Body of pancreas (tissue), 4 donors: ENCODE measurements around the gene FOXP3. TPM values are rescaled to one million over a fixed set of nuclear protein-coding genes. Genes with fewer than 3 reads are reported as not detected.

Source experiments
- ATAC-seq: fragments of 150-250 bp; one replicate; pipeline ENCODE4 v1.9.1; 2016
- DNase-seq, 4 donors: peaks; one replicate each; pipeline ENCODE4 v3.0.0-alpha.2; 2019
- H3K27ac ChIP-seq, 4 donors: fragments of 200-600 bp; sonication (generic); 1 replicate in 3 of 4; 2 replicates in 1 of 4; pipeline versions ENCODE4 v1.5.1 to v1.6.1; 2016 to 2019; ENCODE audit warnings: mild to moderate bottlenecking in 1 of 4, mixed read lengths in 1 of 4, moderate library complexity in 1 of 4
- H3K27me3 ChIP-seq, 2 donors: fragments of 200-600 bp; sonication (generic); one replicate each; pipeline ENCODE4 v1.6.0; 2016; ENCODE audit warnings: mild to moderate bottlenecking in 1 of 2
- H3K36me3 ChIP-seq, 2 donors: fragments of 200-600 bp; sonication (generic); replicated peaks in 1 of 2; 2 replicates each; pipeline ENCODE4 v1.5.1; 2016; ENCODE audit warnings: low read depth in 2 of 2; ENCODE audit not compliant: insufficient read depth in 1 of 2
- H3K4me1 ChIP-seq: fragments of 200-600 bp; sonication (generic); one replicate; pipeline ENCODE4 v1.6.0; 2016
- H3K4me3 ChIP-seq, 2 donors: fragments of 200-600 bp; sonication (generic); 1 replicate in 1 of 2; 2 replicates in 1 of 2; pipeline ENCODE4 v1.5.1; 2016 to 2019
- H3K9me3 ChIP-seq, 3 donors: fragments of 200-600 bp; sonication (generic); 1 replicate in 2 of 3; 2 replicates in 1 of 3; pipeline ENCODE4 v1.5.1; 2016
- CTCF ChIP-seq, 7 experiments: fragments of 450-650 bp in 4 of 7; fragments of 200-600 bp in 3 of 7; sonication (generic) in 3 of 7; IDR thresholded peaks; one replicate each; pipeline ENCODE4 v1.5.1; 2016 to 2019; ENCODE audit warnings: antibody characterized with exemption in 7 of 7
- POLR2A ChIP-seq, 3 donors: fragments of 450-650 bp; IDR thresholded peaks; one replicate each; pipeline ENCODE4 v1.6.1; 2016; ENCODE audit warnings: antibody characterized with exemption in 3 of 3, mild to moderate bottlenecking in 2 of 3
- WGBS, 2 donors: methylation state at CpG; one replicate each; pipeline ENCODE4 v1.1.5; 2017; 5-methylcytosine and 5-hydroxymethylcytosine counted together
- intact Hi-C: fragments of 100-400 bp; cut with DNase I; formaldehyde crosslinking; loops from one replicate; pipeline ENCODE4 v1.15.1; 2023
- total RNA-seq, 2 donors: library from RNA; depleted of rRNA; stranded (reverse); fragments of >200 nt; gene quantifications; one replicate each; pipeline ENCODE4 v1.1.0, GENCODE V29; 2016

The FOXP3 gene
- total RNA-seq, 2 donors from 2014 or later = not detected

DNA sequence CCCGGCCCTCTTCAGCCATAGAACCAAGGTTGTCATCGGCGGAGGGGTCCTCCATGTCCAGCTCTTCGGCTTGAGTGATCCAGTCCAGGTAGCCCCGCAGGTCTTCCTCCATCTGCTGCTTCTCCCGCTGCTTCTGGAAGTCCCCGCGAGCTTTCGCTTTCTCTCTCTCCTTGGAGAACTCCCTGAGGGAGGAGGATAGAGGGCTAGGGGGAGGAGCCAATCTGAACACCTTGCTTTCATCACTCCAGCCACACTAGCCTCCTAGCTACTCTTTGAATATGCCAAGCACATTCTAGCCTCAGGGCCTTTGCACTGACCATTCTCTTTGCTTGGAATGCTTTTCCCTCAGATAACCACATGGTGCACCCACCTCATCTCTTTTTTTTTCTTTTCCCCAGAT lies 37.6 kb downstream of the FOXP3 start:
- Histone ChIP-seq H3K4me1 (no peaks in the 10 kb centered on the region), H3K27me3 (no peaks in the 10 kb centered on the region), H3K4me3 (no peak overlapping the region), H3K27ac (no peak overlapping the region), H3K9me3 (no peaks in the 10 kb centered on the region), H3K36me3 (no peaks in the 10 kb centered on the region)
- TF ChIP-seq CTCF (IDR thresholded peaks at IDR 0.05) = no peak
- no peak for TF ChIP-seq POLR2A (IDR thresholded peaks at IDR 0.05)
- ATAC-seq = no peak
- WGBS, 2 donors = 84 to 87% methylated on average over 3 of the region's 9 CpGs
- DNase-seq = no peak
- intact Hi-C loops = no loop called here

DNA sequence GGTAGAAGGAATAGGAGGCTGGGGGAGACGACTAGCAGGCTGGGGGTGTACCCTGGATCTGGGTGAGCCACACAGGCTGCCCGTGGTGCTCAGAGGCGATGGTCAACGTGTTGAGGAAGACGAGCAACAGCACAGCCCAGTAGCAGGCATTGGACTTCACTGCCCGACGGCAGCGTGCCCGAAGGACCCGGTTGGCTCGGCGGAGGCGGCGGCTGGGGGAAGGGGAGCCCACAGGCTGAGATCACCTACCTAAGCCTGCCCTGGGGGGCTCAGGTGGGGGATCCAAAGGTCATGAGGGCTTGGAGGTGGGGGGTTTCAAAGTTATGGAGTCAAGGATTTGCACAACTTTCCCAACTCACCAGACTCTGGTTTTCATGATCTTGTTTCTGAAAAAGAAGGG lies 38.7 kb downstream of the FOXP3 start:
- no peak for TF ChIP-seq POLR2A (IDR thresholded peaks at IDR 0.05)
- no peak for TF ChIP-seq CTCF (IDR thresholded peaks at IDR 0.05)
- Histone ChIP-seq H3K27me3 (no peaks in the 10 kb centered on the region), H3K4me1 (no peaks in the 10 kb centered on the region), H3K4me3 (no peak overlapping the region), H3K27ac (no peak overlapping the region), H3K36me3 (no peaks in the 10 kb centered on the region), H3K9me3 (no peaks in the 10 kb centered on the region)
- 60 to 80% methylated on average over 1 to 3 of the region's 14 CpGs for whole genome bisulfite sequencing, 2 donors
- intact Hi-C loops = no loop called here
- ATAC-seq (no peak), DNase-seq (no peak)

- Histone ChIP-seq H3K27ac (no peak overlapping the region), H3K4me3 (no peak overlapping the region), H3K27me3 (no peaks in the 10 kb centered on the region), H3K4me1 (no peaks in the 10 kb centered on the region), H3K9me3 (no peaks in the 10 kb centered on the region), H3K36me3 (no peaks in the 10 kb centered on the region)
- no peak for DNase-seq
- no peak for ATAC-seq
- intact Hi-C loops = no loop called here
- WGBS, 2 donors = 59 to 72% methylated on average over 2 of the region's 2 CpGs
- TF ChIP-seq CTCF (IDR thresholded peaks at IDR 0.05) (no peak), POLR2A (IDR thresholded peaks at IDR 0.05) (no peak)
These were observed 42.6 kb downstream of the FOXP3 start for GRCh38 chrX:49221868-49222267.

DNA sequence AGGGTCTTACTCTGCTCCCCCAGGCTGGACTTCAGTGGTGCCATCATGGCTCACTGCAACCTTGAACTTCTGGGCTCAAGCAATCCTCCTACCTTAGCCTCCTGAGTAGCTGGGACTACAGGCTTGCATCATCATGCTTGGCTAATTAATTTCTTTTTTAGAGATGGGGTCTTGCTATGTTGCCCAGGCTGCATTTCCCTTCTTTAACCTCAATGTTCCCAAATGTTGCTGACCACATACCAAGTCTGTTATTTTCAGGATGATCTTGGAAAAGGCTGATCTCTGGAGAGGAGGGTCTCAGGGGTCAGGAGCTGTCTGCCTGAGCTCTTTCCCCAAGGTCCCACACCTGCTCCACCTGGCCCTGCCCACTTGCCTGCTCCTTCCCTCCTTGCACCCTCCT lies 44.4 kb downstream of the FOXP3 start:
- Histone ChIP-seq H3K27me3 (no peaks in the 10 kb centered on the region), H3K36me3 (no peaks in the 10 kb centered on the region), H3K9me3 (no peaks in the 10 kb centered on the region), H3K4me3 (no peak overlapping the region), H3K27ac (no peak overlapping the region), H3K4me1 (no peaks in the 10 kb centered on the region)
- ATAC-seq (no peak), DNase-seq (no peak)
- TF ChIP-seq POLR2A (IDR thresholded peaks at IDR 0.05) = no peak
- TF ChIP-seq CTCF (IDR thresholded peaks at IDR 0.05) = no peak
- intact Hi-C loops = no loop called here

GRCh38 chrX:49214996-49215526 lies 49.4 kb downstream of the FOXP3 start:
- Histone ChIP-seq H3K4me1 (no peaks in the 10 kb centered on the region), H3K9me3 (no peaks in the 10 kb centered on the region), H3K36me3 (no peaks in the 10 kb centered on the region), H3K27ac (no peak overlapping the region), H3K4me3 (no peak overlapping the region), H3K27me3 (no peaks in the 10 kb centered on the region)
- TF ChIP-seq POLR2A (IDR thresholded peaks at IDR 0.05) (no peak), CTCF (IDR thresholded peaks at IDR 0.05) (no peak)
- 84% methylated on average over 8 to 13 of the region's 14 CpGs for WGBS, 2 donors
- ATAC-seq = no peak
- no peak for DNase-seq
- intact Hi-C loops = no loop called here
